HL-60 (cell line): ENCODE measurements around the gene NUB1.

ENCODE experiments used
- DNase-seq, 2 experiments: peaks; one replicate each; pipeline ENCODE4 v3.0.0-alpha.2; 2010 to 2020; ENCODE audit warnings: low read depth in 1 of 2, low spot score in 1 of 2
- H3K27ac ChIP-seq: fragments of 250-450 bp; sonication (Bioruptor Pico); replicated peaks from 2 replicates; pipeline ENCODE4 v1.5.1; 2020; ENCODE audit warnings: mild to moderate bottlenecking, moderate library complexity
- H3K27me3 ChIP-seq: fragments of 250-450 bp; sonication (Bioruptor Pico); 2 replicates; pipeline ENCODE4 v1.5.1; 2021; ENCODE audit warnings: mild to moderate bottlenecking, moderate library complexity; ENCODE audit not compliant: insufficient read depth, poor library complexity, severe bottlenecking
- H3K4me3 ChIP-seq: replicated peaks from 2 replicates; pipeline ENCODE4 v1.5.1; 2011; ENCODE audit warnings: mild to moderate bottlenecking, control low read depth, low read length; ENCODE audit not compliant: insufficient read depth
- CTCF ChIP-seq: IDR thresholded peaks from one replicate; pipeline ENCODE4 v1.5.1; 2011; ENCODE audit warnings: low read length, control low read depth, inconsistent platforms; ENCODE audit not compliant: insufficient read depth
- GABPA ChIP-seq: IDR thresholded peaks from 2 replicates; pipeline ENCODE4 v1.6.1; 2012; ENCODE audit warnings: low read depth
- POLR2AphosphoS5 ChIP-seq: IDR thresholded peaks from 2 replicates; pipeline ENCODE4 v1.6.1; 2012; ENCODE audit warnings: low read depth
- SPI1 ChIP-seq: IDR thresholded peaks from 2 replicates; pipeline ENCODE4 v1.6.1; 2012; ENCODE audit warnings: low read depth, mild to moderate bottlenecking, borderline replicate concordance
- long read RNA-seq: library from polyadenylated mRNA; unstranded; transcript quantifications from one replicate; pipeline ENCODE4 v2.0.0, GENCODE V29; 2020
- TF ChIP-seq, protein P1 (sequence below): IDR thresholded peaks from 2 replicates; pipeline ENCODE4 v1.6.1; 2012; ENCODE audit warnings: low read depth; ENCODE audit not compliant: insufficient replicate concordance

The NUB1 gene, protein sequence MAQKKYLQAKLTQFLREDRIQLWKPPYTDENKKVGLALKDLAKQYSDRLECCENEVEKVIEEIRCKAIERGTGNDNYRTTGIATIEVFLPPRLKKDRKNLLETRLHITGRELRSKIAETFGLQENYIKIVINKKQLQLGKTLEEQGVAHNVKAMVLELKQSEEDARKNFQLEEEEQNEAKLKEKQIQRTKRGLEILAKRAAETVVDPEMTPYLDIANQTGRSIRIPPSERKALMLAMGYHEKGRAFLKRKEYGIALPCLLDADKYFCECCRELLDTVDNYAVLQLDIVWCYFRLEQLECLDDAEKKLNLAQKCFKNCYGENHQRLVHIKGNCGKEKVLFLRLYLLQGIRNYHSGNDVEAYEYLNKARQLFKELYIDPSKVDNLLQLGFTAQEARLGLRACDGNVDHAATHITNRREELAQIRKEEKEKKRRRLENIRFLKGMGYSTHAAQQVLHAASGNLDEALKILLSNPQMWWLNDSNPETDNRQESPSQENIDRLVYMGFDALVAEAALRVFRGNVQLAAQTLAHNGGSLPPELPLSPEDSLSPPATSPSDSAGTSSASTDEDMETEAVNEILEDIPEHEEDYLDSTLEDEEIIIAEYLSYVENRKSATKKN
- long read RNA-seq, transcript NUB1-212 (15 exons, 3,210 nt) = minor isoform, 18 of 160 reads
- long read RNA-seq, transcript NUB1-203 (9 exons, 1,703 nt) = minor isoform, 12 of 160 reads
- long read RNA-seq, transcript NUB1-201 (15 exons, 3,180 nt) = major isoform, 64 of 160 reads
- long read RNA-seq, partial matches to known transcripts = 28 of 160 reads
- long read RNA-seq, other reads (novel, unspliced or antisense) = 37 of 160 reads

- TF ChIP-seq GABPA = peak; percentile 81
- no peak; the same call in 1 of the 2 replicates for TF ChIP-seq POLR2AphosphoS5
- peak; percentile 52 to 82 for DNase-seq
- Histone ChIP-seq H3K27me3 (no peaks in the 10 kb centered on the region), H3K27ac (peak within 1 kb of the TSS; percentile 54), H3K4me3 (peak within 1 kb of the TSS; percentile 86)
Measured at GRCh38 chr7:151341357-151342101, at the start of gene NUB1. TSS of gene NUB1 (plus strand) at chr7:151341812. CDS start at chr7:151345350, 3,538 bp downstream.

GRCh38 chr7:151292850-151293249, 48.8 kb upstream of the NUB1 start:
- Histone ChIP-seq H3K27ac (no peak overlapping the region), H3K27me3 (no peaks in the 10 kb centered on the region)

GRCh38 chr7:151296202-151296992, 45.2 kb upstream of the NUB1 start:
- TF ChIP-seq SPI1 (no peak), POLR2AphosphoS5 (no peak), GABPA (no peak), CTCF (no peak)
- TF ChIP-seq, protein P1, sequence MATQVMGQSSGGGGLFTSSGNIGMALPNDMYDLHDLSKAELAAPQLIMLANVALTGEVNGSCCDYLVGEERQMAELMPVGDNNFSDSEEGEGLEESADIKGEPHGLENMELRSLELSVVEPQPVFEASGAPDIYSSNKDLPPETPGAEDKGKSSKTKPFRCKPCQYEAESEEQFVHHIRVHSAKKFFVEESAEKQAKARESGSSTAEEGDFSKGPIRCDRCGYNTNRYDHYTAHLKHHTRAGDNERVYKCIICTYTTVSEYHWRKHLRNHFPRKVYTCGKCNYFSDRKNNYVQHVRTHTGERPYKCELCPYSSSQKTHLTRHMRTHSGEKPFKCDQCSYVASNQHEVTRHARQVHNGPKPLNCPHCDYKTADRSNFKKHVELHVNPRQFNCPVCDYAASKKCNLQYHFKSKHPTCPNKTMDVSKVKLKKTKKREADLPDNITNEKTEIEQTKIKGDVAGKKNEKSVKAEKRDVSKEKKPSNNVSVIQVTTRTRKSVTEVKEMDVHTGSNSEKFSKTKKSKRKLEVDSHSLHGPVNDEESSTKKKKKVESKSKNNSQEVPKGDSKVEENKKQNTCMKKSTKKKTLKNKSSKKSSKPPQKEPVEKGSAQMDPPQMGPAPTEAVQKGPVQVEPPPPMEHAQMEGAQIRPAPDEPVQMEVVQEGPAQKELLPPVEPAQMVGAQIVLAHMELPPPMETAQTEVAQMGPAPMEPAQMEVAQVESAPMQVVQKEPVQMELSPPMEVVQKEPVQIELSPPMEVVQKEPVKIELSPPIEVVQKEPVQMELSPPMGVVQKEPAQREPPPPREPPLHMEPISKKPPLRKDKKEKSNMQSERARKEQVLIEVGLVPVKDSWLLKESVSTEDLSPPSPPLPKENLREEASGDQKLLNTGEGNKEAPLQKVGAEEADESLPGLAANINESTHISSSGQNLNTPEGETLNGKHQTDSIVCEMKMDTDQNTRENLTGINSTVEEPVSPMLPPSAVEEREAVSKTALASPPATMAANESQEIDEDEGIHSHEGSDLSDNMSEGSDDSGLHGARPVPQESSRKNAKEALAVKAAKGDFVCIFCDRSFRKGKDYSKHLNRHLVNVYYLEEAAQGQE = no peak
- H3K27me3 ChIP-seq = no peaks in the 10 kb centered on the region
- DNase-seq = no peak
- no peak overlapping the region for H3K4me3 ChIP-seq
- H3K27ac ChIP-seq = no peak overlapping the region

More at GRCh38 chr7:151292850-151293249, 48.8 kb upstream of the NUB1 start:
- TF ChIP-seq GABPA (no peak), CTCF (no peak), SPI1 (no peak), POLR2AphosphoS5 (no peak)
- TF ChIP-seq, protein P1 = no peak
- H3K4me3 ChIP-seq = no peak overlapping the region
- DNase-seq = no peak
